Endometrial microvascular endothelial cells (primary cell): Measurements from ENCODE around the gene DYNLL2. TPM values are rescaled to one million over a fixed set of nuclear protein-coding genes. Genes with fewer than 3 reads are reported as not detected.
"Not testable (repeated sequence)": the region's sequence is repeated elsewhere in the genome, so short reads cannot be mapped to it uniquely, and the experiment has no call there.

Experiments
- in situ Hi-C: cut with HindIII; loops from 2 replicates; pipeline ENCODE4 v1.10.0; 2017; ENCODE audit warnings: low sequenced_read_pairs, low pct_unique_long_range_greater_than_20kb; ENCODE audit errors: inconsistent ontology term
- total RNA-seq: library from RNA; depleted of rRNA; stranded (reverse); fragments of >200 nt; gene quantifications from one replicate; pipeline ENCODE4 v1.2.3, GENCODE V29; 2015; ENCODE audit errors: inconsistent ontology term

DYNLL2 gene
- total RNA-seq = 10.9 TPM

DNA sequence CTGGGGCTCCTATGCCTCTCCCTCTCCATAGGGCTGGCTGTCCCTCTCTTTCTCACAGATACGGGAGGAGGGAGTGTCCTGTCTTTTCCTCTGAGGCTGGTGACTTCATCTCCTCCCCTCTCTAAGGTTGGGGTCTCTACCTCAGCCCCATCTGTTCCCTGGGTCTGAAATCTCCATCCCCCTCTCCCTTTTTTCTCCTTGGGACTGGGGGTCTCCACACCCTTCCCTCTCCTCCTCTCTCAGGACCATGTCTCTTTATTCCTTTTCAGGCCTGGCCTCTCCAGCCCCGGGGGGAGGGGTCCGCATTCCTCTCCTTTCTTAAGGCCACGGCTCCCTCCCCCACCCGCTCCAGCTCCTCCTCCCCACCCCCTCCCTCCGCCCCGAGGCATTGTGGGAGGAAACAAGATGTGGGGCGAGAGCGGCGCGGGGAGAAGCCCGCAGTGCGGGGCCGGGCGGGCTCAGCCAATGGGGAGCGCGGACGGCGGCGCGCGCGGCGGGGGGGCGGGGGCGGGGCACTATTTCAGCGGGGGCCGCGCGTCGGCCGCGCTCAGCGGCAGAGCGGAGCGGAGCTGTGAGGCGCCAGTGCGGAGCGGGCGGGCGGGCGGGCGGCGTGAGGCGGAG lies at the start of gene DYNLL2:
Gene DYNLL2, plus strand, starts transcription at position 550 of the 621 bp plus-strand sequence. CDS start 3,672 bp downstream, outside the sequence.
- in situ Hi-C loops = no loop called here

DNA sequence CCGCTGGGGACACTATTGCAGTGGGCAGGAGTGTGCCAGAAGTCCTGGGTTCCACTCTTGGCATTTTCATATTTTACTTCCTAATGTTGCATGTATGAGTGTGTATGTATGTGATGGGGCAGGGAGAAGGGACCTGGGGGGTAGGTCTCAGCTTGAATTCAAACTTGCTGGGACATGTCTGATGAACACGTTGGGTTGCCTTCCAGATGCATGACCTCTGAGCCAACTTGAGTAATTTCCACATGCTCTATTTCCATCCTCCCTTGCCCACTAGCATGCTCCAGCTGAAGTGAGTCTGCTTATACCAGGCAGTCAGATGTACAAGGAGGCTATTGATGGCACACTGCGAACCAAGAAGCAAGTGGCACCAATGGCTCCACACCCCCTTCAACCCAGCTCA lies 43.2 kb upstream of the DYNLL2 start:
- in situ Hi-C loops = no loop called here

DNA sequence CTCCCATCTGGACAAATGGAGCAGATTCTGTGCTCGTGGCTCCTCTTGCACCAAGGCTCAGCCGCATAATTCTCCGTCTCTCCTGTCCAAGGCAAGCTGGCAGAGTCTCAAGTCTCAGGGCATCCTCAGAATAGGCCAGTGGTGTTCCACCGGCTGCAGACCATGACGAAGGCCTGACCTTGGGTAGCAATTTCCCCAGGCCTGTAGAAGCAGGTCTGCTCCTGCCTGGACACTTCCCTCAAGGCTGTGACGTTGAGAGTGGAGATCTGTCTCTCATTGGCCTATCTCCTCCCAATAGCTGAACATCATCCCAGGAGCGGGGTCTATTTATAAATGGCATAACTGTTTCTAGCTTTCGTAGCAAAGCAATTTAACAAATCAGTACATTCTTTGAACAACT lies 42.8 kb upstream of the DYNLL2 start:
- in situ Hi-C loops = no loop called here

DNA sequence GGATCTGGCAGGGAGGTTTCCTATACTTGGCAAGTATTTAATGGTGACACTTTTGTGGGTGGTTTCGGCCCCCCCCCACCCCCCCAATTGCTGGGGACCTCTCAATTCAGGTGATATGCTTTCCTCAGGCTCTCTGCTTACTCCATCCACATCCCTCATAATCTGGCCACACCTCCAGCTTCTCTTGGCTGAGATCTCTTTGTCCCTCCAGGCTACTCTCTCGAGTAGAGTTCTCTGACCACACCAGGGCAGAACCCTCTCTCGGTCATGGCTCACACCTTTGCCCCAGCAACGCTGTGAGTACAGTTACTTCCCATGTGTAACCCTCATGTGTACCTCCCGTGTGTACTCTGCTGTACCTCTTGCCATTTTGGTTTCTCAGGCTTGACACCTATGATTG lies 42.1 kb upstream of the DYNLL2 start:
- in situ Hi-C loops = no loop called here

DNA sequence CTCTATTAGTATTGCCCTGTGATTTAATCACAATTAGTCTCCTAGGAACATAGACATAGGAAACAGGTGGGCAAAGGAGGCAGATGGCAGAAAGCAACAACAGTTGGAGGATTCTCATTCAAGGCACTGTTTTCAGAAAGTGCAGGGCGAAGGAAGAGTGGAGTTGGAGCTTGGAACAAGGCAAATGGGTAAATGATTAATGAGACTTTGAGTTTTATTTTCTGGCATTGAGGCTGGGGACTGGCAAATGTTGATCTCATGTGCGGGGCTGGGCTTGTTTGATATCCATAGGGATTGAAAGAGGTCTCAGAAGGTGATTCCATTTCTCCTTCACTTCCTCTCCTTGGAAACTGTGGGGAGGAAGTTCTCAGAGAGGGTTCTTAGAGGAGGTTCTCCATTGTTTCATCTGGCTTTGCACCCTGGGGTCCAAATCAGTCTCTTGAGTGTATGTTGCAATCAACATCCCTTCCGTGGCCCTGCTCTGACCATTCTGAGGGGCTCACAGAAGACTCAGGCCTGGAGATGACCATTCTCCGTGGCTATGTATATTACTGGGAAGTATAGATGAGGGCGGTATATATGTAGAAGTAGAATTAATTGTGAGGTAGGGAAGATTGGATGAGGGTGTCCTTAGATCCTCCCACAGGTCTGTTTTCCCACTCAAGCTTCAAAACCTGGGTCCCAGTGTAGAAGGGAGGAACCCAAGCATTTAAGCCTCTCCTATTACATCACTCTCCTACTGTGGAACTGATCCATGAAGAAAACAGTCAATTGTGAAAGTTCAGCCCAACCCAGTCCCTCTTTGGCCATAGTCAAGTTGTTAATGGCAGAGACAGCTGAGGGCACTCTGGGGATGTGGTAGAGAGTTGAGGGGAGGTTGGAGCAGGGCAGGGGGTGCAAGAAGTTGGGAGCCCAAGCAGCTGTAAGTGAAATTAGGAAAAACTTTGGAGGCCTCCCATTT lies 39.7 kb upstream of the DYNLL2 start:
- in situ Hi-C loops = no loop called here

DNA sequence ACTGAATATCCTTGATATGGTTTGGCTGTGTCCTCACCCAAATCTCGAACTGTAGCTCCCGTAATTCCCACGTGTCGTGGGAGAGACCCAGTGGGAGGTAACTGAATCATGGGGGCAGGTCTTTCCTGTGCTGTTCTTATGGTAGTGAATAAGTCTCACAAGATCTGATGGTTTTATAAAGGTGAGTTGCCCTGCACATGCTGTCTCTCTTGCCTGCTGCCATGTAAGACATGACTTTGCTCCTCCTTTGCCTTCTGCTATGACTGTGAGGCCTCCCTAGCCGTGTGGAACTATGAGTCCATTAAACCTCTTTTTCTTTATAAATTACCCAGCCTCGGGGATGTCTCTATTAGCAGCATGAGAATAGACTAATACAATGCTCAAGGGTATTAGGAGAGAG lies 39.0 kb upstream of the DYNLL2 start:
- in situ Hi-C loops = not testable (repeated sequence)

DNA sequence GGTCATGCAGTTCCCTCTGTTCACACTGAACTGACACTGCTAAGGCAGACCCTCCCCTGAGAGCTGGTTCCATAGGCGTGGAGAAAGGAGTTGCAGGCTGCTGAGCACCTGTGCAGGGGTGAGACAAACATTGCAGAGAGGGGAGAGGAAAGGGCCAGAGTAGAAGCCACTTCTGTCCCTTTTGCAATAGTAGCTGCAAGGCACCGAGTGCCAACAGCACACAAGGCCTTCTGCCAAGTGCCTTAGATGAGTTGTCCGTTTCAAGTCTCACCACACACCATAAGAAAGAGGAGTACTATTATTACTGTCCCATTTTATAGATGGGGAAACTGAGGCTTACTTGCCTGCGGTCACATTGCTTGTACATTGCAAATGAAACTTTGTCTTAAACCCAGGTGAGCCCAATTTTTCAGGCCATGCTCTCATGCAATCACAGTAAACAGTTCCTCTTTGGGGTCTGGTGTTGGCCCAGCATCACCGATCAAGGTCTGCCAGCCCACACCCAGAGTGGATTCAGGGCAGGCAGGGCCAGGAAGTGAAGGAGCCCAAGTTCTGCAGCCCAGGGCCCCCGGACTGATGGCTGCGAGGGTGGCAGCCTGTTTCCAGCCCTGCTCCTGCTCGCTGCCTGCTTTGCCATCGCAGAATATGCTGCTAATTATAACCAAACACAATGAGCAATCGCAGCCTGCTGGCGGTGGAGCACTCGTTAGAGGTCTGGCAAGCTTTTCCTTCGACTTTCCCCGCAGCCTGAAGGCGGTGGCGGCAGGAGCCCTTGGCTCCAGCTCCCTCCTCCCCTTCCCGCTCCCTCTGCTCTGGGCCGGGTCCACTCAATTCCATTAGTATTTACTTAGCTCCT lies 36.8 kb upstream of the DYNLL2 start:
- in situ Hi-C loops = no loop called here

DNA sequence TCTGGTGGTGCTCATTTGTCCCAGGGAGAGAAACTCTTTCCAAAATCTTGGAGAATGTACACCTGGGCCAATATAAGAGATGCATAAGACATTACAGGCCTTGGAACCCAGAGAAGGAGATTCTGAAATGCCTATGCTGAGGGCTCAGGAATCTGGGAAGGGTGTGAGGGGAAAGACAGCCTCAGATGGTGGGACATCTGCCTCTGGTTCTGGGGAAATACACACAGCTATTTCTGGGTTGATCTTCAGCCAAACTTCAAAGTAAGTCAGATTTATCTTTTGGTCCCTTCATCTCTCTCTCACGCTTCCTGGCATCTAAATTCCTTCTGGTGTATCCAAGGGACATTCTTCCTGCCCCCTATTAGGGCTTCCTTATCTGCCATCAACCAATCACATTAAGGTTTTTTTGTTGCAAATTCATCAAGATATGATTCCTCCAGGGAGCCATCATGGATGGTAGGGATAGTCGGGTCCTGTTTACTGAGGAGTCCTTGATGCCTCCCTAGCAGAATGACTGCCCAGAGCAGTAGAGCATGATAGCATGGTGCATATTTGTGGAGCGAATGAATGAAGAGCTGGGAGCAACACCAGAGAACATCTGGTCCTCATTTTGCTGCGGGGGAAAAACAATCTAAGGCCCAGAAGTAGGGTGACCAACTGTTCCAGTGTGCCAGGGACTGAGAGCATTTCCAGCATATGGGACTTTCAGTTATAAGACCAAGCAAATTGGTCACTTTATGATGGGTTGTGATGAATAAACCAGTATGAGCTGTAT lies 35.7 kb upstream of the DYNLL2 start:
- in situ Hi-C loops = no loop called here

DNA sequence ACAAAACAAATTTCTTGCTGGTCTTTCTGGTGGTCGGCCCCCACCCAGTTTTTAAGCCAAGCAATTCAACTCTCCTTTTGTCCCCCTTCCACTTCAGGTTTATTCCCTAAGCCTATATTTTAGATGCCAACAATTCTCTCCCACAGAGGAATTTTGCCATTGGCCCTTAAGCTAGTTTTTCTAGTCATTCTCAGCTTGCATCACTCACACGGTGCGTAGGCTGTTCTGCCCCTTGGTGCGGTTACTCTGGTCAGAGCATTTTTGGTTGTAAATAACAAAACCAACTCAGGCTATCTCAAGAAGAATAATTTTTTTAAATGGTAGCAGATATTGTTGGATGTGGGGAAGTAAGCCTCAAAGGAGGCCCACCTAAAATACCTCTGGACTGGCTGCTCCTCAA lies 33.7 kb upstream of the DYNLL2 start:
- in situ Hi-C loops = no loop called here

DNA sequence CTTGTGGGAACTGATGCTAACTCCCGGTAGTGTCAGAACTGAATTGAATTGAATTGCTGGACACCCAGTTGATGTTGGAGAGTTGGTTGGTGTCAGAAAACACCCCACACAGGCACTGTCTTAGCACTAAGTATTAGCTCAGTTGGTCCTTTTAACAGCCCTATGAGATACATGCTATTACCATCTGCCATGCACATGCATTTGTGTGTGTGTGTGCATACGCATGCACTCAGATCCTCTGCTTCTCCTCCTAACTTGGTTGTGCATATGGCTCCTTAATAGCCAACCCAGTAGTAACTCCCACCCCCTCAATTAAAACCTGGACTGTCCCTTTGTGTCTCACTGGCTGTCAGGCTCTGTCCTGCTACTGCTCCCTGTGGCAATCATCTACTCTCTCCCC lies 32.3 kb upstream of the DYNLL2 start:
- in situ Hi-C loops = no loop called here

DNA sequence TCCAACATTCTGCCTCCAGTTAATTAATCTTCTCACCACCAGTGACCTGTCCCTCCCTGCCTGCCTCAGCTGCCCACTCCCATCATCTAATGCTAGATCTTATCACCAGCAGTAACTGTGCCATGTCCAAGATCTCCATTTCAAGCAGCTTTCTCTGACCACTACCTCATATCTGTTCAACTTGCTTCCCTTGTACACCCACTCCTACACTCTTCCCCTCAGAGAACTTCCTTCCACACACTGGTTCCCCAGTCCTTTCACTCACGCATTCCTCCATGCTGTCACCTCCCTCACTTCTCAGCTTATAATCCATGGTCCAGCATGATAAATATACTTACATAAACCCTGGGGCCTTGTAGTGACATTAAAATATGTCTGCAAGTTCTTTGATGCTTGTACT lies 31.8 kb upstream of the DYNLL2 start:
- in situ Hi-C loops = no loop called here

DNA sequence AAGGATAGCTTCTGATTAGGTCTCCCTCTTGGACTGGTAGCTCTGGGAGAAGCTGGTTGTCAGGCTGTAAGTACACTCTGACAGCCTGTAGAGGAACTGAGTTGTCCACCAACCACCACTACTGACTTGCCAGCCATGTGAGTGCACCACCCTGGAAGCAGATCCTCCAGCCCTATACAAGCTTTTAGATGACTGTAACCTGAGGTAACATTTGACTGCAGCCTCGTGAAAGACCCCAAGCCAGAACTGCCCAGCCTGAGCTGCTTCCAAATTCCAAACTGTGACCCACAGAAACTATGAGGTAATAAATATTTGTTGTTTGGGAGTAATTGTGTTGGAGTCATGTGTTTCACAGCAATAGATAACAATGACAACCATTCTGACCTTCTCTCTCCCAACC lies 30.8 kb upstream of the DYNLL2 start:
- in situ Hi-C loops = no loop called here

DNA sequence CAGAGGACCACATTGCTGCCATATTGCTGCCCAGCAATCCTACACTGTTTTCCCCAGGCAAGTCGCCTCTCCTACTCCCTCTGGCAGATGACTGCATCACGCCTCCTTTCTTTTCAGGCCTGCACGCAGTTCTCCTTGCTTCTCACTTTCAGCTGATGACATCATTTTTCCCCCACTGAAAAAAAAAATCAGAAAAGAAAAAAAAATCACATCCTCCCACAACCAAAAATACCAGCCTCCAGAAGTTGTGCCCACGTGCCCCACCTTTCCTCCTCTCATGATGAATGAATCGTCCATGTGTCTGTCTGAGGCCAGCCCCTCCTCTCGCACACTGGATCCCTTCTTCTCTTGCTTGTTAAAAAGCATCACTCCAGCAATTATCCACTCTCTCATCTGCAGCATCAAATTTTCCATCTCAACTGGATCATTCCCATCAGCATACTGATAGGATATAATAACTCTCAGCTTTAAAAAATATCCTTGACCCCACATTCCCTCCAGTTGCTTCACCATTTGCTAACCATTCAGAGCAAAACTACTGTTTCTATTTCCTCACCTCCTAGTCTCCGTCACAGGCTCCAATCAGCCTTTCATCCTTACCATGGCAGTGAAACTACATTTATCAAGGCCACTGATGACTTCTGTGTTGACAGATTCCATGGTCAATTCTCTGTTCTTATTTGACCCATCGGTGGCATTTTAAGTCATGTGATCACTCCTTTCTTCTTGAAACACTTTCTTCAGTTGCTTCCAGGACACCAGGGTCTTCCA lies 30.1 kb upstream of the DYNLL2 start:
- in situ Hi-C loops = no loop called here

DNA sequence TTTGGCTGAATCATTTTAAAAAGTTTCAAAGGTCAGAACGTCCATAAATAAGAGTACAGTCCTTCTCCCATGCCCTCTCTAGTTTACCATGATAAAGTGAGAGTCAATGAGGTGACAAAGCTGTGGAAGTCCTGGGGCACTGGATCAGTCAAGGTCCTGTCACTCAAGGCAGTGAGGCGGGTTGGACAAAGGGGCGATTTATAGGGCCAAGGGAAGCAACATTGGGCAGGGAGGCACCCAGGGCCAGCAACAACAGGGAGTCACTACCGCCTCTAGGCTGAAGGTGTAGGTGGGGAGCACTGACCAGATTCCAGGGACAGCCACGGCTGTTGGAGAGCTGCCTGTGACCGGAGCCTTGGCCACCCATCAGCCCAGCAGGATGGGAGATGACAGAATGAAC lies 28.6 kb upstream of the DYNLL2 start:
- in situ Hi-C loops = no loop called here

DNA sequence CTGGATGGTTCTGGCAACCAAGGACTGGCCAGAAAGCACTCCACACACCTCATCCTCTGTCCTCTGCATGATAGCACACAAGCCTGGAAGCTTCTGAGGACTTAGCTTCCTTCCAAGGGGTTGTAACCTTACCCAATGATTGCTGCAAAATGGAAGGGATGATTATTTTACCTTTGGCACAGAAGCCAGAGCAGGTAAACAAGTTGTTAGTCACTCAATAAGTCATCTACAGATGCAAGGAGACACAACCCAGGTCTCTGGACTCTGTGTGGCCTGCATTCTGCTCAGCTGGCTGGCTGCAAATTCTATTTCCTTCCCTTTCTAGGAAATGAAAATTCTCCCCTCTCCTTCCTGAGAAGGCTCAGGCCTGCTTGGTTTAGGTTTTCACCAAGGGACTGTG lies 26.7 kb upstream of the DYNLL2 start:
- in situ Hi-C loops = no loop called here

DNA sequence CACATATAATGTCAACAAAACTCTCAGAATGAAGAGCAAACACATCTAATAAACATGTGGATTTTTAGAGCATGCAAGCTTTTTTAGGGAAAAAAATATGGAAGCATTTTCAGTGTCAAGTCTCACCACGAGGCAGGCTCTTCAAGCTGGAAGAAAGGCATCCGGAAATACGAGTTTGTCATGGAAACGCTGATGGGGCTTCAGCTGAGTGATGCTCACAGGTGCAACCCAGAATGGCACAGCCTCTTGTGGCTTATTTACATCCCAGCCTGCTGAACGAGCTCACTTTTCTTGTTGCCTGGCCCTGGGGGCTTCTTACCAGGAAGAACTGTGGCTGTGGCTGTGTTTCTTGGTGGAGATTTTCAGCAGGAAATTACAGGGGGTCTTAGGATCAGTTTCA lies 24.1 kb upstream of the DYNLL2 start:
- in situ Hi-C loops = no loop called here

DNA sequence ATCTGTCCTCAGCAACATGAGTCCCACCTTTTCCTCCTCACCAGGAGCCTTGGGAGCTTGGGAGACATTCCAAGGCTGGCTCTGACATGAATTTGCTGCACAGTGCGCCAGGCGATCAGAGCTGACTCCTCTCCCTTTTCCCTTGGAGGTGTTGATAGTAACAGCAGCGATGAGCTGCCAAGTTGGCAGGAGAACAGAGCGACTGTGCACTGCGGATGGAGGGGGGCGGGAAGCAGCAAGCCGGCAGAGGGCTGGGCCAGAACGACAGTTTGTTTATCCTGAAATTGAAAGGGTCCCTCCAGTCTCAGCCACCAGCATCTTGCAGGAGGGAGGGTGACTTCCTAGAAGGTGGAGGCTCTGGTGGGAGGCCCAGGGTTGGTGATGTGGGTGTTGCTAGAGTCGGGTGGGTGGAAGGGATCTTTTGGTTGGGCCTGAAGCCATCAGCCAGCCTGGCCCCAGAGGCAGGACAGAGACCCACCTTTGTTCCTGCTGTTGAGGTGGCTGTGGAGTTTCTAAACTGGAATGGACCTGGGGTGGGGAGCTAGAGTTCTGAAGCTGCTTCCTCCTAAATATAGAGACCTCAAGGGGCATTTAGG lies 22.5 kb upstream of the DYNLL2 start:
- in situ Hi-C loops = no loop called here

DNA sequence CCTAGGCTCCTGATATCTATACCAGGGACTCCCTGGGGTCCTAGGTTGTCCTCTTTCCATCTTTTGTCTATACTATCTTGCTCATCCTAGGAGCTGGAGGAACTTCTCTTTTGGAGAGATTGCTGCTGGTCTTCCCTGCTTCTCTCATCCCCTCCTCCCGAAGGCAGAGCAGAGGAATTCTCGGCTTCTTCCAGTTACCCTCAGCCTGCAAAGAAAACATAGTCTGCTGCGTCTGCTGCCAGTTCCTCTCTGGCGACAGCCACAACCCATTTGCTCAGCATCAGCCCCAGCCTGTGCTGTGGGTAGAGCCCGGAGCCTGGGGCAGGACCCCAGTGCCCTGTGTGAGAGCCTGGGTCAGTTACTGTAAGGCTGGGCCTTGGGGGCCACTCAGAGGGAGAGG lies 21.5 kb upstream of the DYNLL2 start:
- in situ Hi-C loops = no loop called here
